ENCODE measurements around the gene DOCK8. TPM values are rescaled to one million over a fixed set of nuclear protein-coding genes. Genes with fewer than 3 reads are reported as not detected.
A peak's percentile ranks its signal among the peaks of the same experiment; 100 is the strongest.

Gene DOCK8
- total and polyA plus RNA-seq, 2 of the 13 experiments (the other 11 are each of a cell fraction or from before 2014, with no cell fraction given) = 0.28 to 0.38 TPM

DNA sequence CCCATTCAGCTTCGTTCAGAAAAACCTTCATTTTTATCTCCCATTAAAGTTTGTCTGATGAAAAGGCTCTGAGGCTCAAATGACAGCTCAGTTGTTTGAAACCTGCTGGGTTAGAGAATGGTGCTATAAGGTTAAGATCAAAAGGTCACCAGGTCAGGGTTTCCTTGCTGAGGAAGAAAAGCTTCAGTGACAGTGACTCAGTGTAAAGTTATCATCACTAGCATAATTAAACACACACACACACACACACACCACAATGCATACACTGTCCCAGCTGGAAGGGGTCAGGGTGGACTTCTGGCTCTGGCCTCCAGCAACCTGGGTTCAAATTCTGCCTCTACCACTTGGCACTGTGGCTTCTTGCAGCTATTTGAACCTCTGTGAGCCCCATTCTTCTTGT is 281.1 kb downstream of the DOCK8 start (continued):
- TF ChIP-seq, protein P1, sequence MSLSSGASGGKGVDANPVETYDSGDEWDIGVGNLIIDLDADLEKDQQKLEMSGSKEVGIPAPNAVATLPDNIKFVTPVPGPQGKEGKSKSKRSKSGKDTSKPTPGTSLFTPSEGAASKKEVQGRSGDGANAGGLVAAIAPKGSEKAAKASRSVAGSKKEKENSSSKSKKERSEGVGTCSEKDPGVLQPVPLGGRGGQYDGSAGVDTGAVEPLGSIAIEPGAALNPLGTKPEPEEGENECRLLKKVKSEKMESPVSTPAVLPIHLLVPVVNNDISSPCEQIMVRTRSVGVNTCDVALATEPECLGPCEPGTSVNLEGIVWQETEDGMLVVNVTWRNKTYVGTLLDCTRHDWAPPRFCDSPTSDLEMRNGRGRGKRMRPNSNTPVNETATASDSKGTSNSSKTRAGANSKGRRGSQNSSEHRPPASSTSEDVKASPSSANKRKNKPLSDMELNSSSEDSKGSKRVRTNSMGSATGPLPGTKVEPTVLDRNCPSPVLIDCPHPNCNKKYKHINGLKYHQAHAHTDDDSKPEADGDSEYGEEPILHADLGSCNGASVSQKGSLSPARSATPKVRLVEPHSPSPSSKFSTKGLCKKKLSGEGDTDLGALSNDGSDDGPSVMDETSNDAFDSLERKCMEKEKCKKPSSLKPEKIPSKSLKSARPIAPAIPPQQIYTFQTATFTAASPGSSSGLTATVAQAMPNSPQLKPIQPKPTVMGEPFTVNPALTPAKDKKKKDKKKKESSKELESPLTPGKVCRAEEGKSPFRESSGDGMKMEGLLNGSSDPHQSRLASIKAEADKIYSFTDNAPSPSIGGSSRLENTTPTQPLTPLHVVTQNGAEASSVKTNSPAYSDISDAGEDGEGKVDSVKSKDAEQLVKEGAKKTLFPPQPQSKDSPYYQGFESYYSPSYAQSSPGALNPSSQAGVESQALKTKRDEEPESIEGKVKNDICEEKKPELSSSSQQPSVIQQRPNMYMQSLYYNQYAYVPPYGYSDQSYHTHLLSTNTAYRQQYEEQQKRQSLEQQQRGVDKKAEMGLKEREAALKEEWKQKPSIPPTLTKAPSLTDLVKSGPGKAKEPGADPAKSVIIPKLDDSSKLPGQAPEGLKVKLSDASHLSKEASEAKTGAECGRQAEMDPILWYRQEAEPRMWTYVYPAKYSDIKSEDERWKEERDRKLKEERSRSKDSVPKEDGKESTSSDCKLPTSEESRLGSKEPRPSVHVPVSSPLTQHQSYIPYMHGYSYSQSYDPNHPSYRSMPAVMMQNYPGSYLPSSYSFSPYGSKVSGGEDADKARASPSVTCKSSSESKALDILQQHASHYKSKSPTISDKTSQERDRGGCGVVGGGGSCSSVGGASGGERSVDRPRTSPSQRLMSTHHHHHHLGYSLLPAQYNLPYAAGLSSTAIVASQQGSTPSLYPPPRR (CRISPR knock-in tag; IDR thresholded peaks at IDR 0.05; ENCODE audit: borderline replicate concordance) = peak; percentile 55; the same call in 1 of the 2 replicates
- TF ChIP-seq RBM39 (IDR thresholded peaks at IDR 0.05; ENCODE audit: low read depth, low read length, poor library complexity, severe bottlenecking) = no peak
- TF ChIP-seq IRX3 (CRISPR knock-in tag; IDR thresholded peaks at IDR 0.05; ENCODE audit: borderline replicate concordance, low read depth) = no peak
- TF ChIP-seq NFKB2 (CRISPR knock-in tag; IDR thresholded peaks at IDR 0.05; ENCODE audit: borderline replicate concordance) = no peak
- TF ChIP-seq, protein P2, sequence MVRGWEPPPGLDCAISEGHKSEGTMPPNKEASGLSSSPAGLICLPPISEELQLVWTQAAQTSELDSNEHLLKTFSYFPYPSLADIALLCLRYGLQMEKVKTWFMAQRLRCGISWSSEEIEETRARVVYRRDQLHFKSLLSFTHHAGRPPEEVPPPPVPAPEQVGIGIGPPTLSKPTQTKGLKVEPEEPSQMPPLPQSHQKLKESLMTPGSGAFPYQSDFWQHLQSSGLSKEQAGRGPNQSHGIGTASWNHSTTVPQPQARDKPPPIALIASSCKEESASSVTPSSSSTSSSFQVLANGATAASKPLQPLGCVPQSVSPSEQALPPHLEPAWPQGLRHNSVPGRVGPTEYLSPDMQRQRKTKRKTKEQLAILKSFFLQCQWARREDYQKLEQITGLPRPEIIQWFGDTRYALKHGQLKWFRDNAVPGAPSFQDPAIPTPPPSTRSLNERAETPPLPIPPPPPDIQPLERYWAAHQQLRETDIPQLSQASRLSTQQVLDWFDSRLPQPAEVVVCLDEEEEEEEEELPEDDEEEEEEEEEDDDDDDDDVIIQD (CRISPR knock-in tag; IDR thresholded peaks at IDR 0.05; ENCODE audit: low read depth) = no peak
- 0 out of 2 replicates have a peak, but pooled peaks have one; percentile 22 for TF ChIP-seq HDAC2 (CRISPR knock-in tag; IDR thresholded peaks at IDR 0.05)
- TF ChIP-seq FOSL1 (CRISPR knock-in tag; IDR thresholded peaks at IDR 0.05; ENCODE audit: borderline replicate concordance) = peak; percentile 61; the same call in 1 of the 2 replicates
- TF ChIP-seq ZNF12 (CRISPR knock-in tag; IDR thresholded peaks at IDR 0.05) = peak; percentile 38; the same call in 1 of the 2 replicates
- TF ChIP-seq RXRB (CRISPR knock-in tag; IDR thresholded peaks at IDR 0.05; ENCODE audit: borderline replicate concordance) = peak; percentile 49; the same call in 1 of the 2 replicates
- peak; percentile 47; the same call in 1 of the 2 replicates for TF ChIP-seq TBX2 (CRISPR knock-in tag; IDR thresholded peaks at IDR 0.05; ENCODE audit: borderline replicate concordance)
- TF ChIP-seq SOX5 (CRISPR knock-in tag; IDR thresholded peaks at IDR 0.05; ENCODE audit: borderline replicate concordance) = 0 out of 2 replicates have a peak, but pooled peaks have one; percentile 13
- TF ChIP-seq HDAC1 (CRISPR knock-in tag; IDR thresholded peaks at IDR 0.05) = peak; percentile 22; the same call in 1 of the 2 replicates
- no peak for TF ChIP-seq TP53 (CRISPR knock-in tag; conservative IDR thresholded peaks at IDR 0.05)
- no peak for TF ChIP-seq RAD51 (IDR thresholded peaks at IDR 0.05; ENCODE audit: borderline replicate concordance)
- peak; percentile 95 for TF ChIP-seq NR2F6 (IDR thresholded peaks at IDR 0.05)
- peak; percentile 88 for TF ChIP-seq NR2F6 (CRISPR knock-in tag; IDR thresholded peaks at IDR 0.05)
